A673 (cell line): Measurements from ENCODE around the gene TCFL5.

ENCODE experiments used
- EZH2 ChIP-seq: fragments of 200-600 bp; sonication (generic); IDR thresholded peaks from 2 replicates; pipeline ENCODE4 v1.6.1; 2017; ENCODE audit warnings: borderline replicate concordance, low read depth, mild to moderate bottlenecking, mixed read lengths, antibody characterized with exemption, low read length; ENCODE audit not compliant: poor library complexity, severe bottlenecking
- TF ChIP-seq, protein P1 (sequence below): fragments of 300-800, 200-600 bp; sonication (generic); conservative IDR thresholded peaks from 2 replicates; pipeline ENCODE4 v1.5.1; 2017; ENCODE audit warnings: low read depth, mild to moderate bottlenecking, antibody characterized with exemption, low read length, moderate library complexity, mixed read lengths

DNA sequence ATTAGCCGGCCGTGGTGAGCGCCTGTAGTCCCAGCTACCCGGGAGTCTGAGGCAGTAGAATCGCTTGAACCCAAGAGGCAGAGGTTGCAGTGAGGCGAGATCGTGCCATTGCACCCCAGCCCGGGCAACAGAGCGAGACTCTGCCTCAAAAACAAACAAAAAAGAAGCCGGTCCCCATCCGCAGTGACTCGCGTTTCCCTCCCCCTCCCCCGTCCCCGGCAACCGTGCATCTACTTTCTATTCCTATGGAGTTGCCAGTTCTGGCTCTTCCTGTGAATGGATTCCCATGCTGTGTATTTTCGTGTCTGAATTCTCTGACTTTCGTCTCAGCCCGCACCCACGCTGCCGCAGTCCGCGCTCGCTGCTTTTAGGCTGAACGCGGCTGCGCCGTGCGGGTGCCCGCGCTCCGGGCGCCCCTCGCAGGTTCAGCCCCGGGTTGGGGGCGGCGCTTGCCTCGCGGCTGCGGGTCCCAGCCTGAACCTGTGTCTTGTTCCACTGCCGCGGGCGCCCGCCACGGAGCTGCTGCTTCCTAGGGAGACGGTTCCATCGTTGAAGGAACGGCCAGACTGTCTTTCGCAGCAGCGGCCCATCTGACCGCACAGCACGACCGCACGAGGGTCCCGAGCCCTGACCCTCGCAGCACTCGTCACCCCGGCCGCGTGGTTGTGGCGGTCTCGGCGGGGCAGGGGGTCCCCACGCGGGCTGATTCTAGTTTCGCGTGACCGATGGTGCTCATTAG lies 66.4 kb downstream of the TCFL5 start:
- TF ChIP-seq, protein P1, sequence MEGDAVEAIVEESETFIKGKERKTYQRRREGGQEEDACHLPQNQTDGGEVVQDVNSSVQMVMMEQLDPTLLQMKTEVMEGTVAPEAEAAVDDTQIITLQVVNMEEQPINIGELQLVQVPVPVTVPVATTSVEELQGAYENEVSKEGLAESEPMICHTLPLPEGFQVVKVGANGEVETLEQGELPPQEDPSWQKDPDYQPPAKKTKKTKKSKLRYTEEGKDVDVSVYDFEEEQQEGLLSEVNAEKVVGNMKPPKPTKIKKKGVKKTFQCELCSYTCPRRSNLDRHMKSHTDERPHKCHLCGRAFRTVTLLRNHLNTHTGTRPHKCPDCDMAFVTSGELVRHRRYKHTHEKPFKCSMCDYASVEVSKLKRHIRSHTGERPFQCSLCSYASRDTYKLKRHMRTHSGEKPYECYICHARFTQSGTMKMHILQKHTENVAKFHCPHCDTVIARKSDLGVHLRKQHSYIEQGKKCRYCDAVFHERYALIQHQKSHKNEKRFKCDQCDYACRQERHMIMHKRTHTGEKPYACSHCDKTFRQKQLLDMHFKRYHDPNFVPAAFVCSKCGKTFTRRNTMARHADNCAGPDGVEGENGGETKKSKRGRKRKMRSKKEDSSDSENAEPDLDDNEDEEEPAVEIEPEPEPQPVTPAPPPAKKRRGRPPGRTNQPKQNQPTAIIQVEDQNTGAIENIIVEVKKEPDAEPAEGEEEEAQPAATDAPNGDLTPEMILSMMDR, result no peak
- no peak for TF ChIP-seq EZH2
